GM18873 (cell line): ENCODE data around the gene CHAT.
"Not testable (repeated sequence)": the region's sequence is repeated elsewhere in the genome, so short reads cannot be mapped to it uniquely, and the experiment has no call there.

Source experiments
- ATAC-seq: cut with Tn5 transposase; IDR thresholded peaks from one replicate; pipeline ENCODE4 v1.9.1; 2021; ENCODE audit warnings: mild to moderate bottlenecking, moderate library complexity, moderate number of reproducible peaks; ENCODE audit not compliant: unreplicated experiment, low FRiP score

CHAT gene

GRCh38 chr10:49678827-49679479 lies 65.1 kb downstream of the CHAT start:
- ATAC-seq, result no peak

GRCh38 chr10:49679480-49679893 lies 65.7 kb downstream of the CHAT start, which contains the start of gene C10orf53:
TSS of gene C10orf53 (plus strand) at chr10:49679651. CDS start at chr10:49679698, 47 bp downstream.
- no peak for ATAC-seq

- ATAC-seq, result not testable (repeated sequence)
These were observed 68.6 kb downstream of the CHAT start for GRCh38 chr10:49682449-49682848.

- no peak for ATAC-seq
These were observed 69.0 kb downstream of the CHAT start for GRCh38 chr10:49682879-49683278.

- ATAC-seq, result no peak
These were observed 72.8 kb downstream of the CHAT start for GRCh38 chr10:49686651-49687050.

GRCh38 chr10:49688261-49688846 lies 74.5 kb downstream of the CHAT start:
- no peak for ATAC-seq

- ATAC-seq, result no peak
These were observed 75.1 kb downstream of the CHAT start for GRCh38 chr10:49688920-49689319.

- ATAC-seq, result no peak
These were observed 76.2 kb downstream of the CHAT start for GRCh38 chr10:49689882-49690510.

GRCh38 chr10:49690698-49691356 lies 77.0 kb downstream of the CHAT start:
- ATAC-seq, result no peak

- no peak for ATAC-seq
These were observed 77.8 kb downstream of the CHAT start for GRCh38 chr10:49691588-49691987.

GRCh38 chr10:49694466-49694865 lies 80.6 kb downstream of the CHAT start:
- no peak for ATAC-seq

- no peak for ATAC-seq
These were observed 82.5 kb downstream of the CHAT start for GRCh38 chr10:49696311-49696710.

- ATAC-seq, result no peak
These were observed 84.8 kb downstream of the CHAT start for GRCh38 chr10:49698679-49699078.

GRCh38 chr10:49700211-49700610 lies 86.4 kb downstream of the CHAT start:
- ATAC-seq, result no peak

GRCh38 chr10:49700997-49701396 lies 87.2 kb downstream of the CHAT start:
- ATAC-seq, result no peak

- ATAC-seq, result no peak
These were observed 93.7 kb downstream of the CHAT start for GRCh38 chr10:49707585-49707984.

- ATAC-seq, result no peak
These were observed 96.1 kb downstream of the CHAT start for GRCh38 chr10:49709934-49710333.

GRCh38 chr10:49710966-49711365 lies 97.1 kb downstream of the CHAT start:
- no peak for ATAC-seq

- ATAC-seq, result no peak
These were observed 97.6 kb downstream of the CHAT start for GRCh38 chr10:49711481-49711880.

- no peak for ATAC-seq
These were observed 99.4 kb downstream of the CHAT start for GRCh38 chr10:49713266-49713665.
